GM18505 (cell line): ENCODE data around the gene RCAN1.
"Not testable (repeated sequence)": the region's sequence is repeated elsewhere in the genome, so short reads cannot be mapped to it uniquely, and the experiment has no call there.

ENCODE experiments used
- ATAC-seq: cut with Tn5 transposase; IDR thresholded peaks from one replicate; pipeline ENCODE4 v1.9.1; 2021; ENCODE audit not compliant: unreplicated experiment
- POLR2A ChIP-seq: IDR thresholded peaks from 4 replicates; pipeline ENCODE4 v1.6.1; 2011; ENCODE audit warnings: borderline replicate concordance; ENCODE audit not compliant: insufficient read depth, insufficient read length; ENCODE audit errors: extremely low read depth

Gene RCAN1

GRCh38 chr21:34561806-34562205, 53.1 kb downstream of the RCAN1 start:
- no peak for ATAC-seq
- no peak for TF ChIP-seq POLR2A

GRCh38 chr21:34560609-34561008, 54.3 kb downstream of the RCAN1 start:
- TF ChIP-seq POLR2A, result no peak
- ATAC-seq, result no peak

- no peak for TF ChIP-seq POLR2A
- ATAC-seq, result no peak
These were observed 54.9 kb downstream of the RCAN1 start for GRCh38 chr21:34560021-34560420.

GRCh38 chr21:34559089-34559631, 55.8 kb downstream of the RCAN1 start:
- no peak for TF ChIP-seq POLR2A
- ATAC-seq, result no peak

GRCh38 chr21:34558166-34558565, 56.7 kb downstream of the RCAN1 start:
- TF ChIP-seq POLR2A, result no peak
- ATAC-seq, result no peak

GRCh38 chr21:34557261-34557660, 57.7 kb downstream of the RCAN1 start:
- ATAC-seq, result no peak
- TF ChIP-seq POLR2A, result no peak

- not testable (repeated sequence) for ATAC-seq
These were observed 60.2 kb downstream of the RCAN1 start for GRCh38 chr21:34554670-34555069.

- TF ChIP-seq POLR2A, result no peak
- no peak for ATAC-seq
These were observed 60.7 kb downstream of the RCAN1 start for GRCh38 chr21:34554227-34554626.

- TF ChIP-seq POLR2A, result no peak
These were observed 61.6 kb downstream of the RCAN1 start for GRCh38 chr21:34553151-34553952.

GRCh38 chr21:34552360-34553098, 62.4 kb downstream of the RCAN1 start:
- TF ChIP-seq POLR2A, result no peak
- ATAC-seq, result no peak

More at GRCh38 chr21:34553151-34553952, 61.6 kb downstream of the RCAN1 start:
- no peak for ATAC-seq

- ATAC-seq, result no peak
- TF ChIP-seq POLR2A, result no peak
These were observed 64.6 kb downstream of the RCAN1 start for GRCh38 chr21:34550182-34550799.

GRCh38 chr21:34548781-34549376, 66.0 kb downstream of the RCAN1 start:
- ATAC-seq, result no peak
- no peak for TF ChIP-seq POLR2A

- no peak for ATAC-seq
- TF ChIP-seq POLR2A, result no peak
These were observed 68.4 kb downstream of the RCAN1 start for GRCh38 chr21:34546542-34546941.

GRCh38 chr21:34545079-34545884, 69.6 kb downstream of the RCAN1 start:
- ATAC-seq, result peak; percentile 85
- TF ChIP-seq POLR2A, result peak; percentile 70
